GM12878 (cell line): ENCODE results near the gene PSENEN. TPM values are rescaled to one million over a fixed set of nuclear protein-coding genes. Genes with fewer than 3 reads are reported as not detected.

Source experiments
- ATAC-seq: fragments of 200-7000 bp; cut with Tn5 transposase; 3 replicates; pipeline ENCODE4 v1.9.1; 2020; ENCODE audit warnings: mild to moderate bottlenecking, moderate library complexity
- BruUV-seq: library from RNA; stranded (reverse); fragments of 400-500 nt; replicated peaks from 2 replicates; lab custom pipeline; 2021; lab: Mats Ljungman, UMichigan
- CTCF ChIA-PET: fragments of 300-600 bp; sonication (Branson Sonifier 250); formaldehyde crosslinking; extraction: SDS; loops from one replicate; lab custom pipeline; 2021; ENCODE audit warnings: inconsistent platforms; lab: Yijun Ruan, JAX
- POLR2A ChIA-PET: fragments of 350-600 bp; formaldehyde crosslinking; extraction: SDS; loops from one replicate; lab custom pipeline; 2021; ENCODE audit warnings: inconsistent platforms; lab: Charles Lee
- RAD21 ChIA-PET: fragments of 300-600 bp; sonication (Branson Sonifier 250); formaldehyde crosslinking; loops from one replicate; lab custom pipeline; 2023; ENCODE audit warnings: antibody characterized with exemption; ENCODE audit not compliant: unreplicated experiment; lab: Charles Lee
- SMC1A ChIA-PET: fragments of 300-600 bp; sonication (Branson Sonifier 250); formaldehyde crosslinking; loops from one replicate; lab custom pipeline; 2023; ENCODE audit not compliant: unreplicated experiment, uncharacterized antibody; lab: Charles Lee
- DNase-seq: peaks from one replicate; pipeline ENCODE4 v3.0.0-alpha.2; 2011; ENCODE audit warnings: low read depth, low spot score
- FAIRE-seq: peaks from 3 replicates; lab custom pipeline; 2011; peaks lifted over from hg19 to GRCh38; lab: Jason Lieb, UNC
- H2AFZ ChIP-seq: 2 replicates; pipeline ENCODE4 v1.6.0; 2011; ENCODE audit warnings: low read depth, low read length, control low read depth; ENCODE audit not compliant: control insufficient read depth
- H3K27ac ChIP-seq: 2 replicates; pipeline ENCODE4 v1.5.1; 2011; ENCODE audit warnings: control low read depth; ENCODE audit not compliant: control insufficient read depth, insufficient read depth
- H3K27me3 ChIP-seq, 2 experiments: replicated peaks in 1 of 2; 2 replicates each; pipeline versions ENCODE4 v1.6.0 to v1.6.1; 2011; ENCODE audit warnings: low read length in 1 of 2; ENCODE audit not compliant: control insufficient read depth in 2 of 2, insufficient read depth in 2 of 2
- H3K36me3 ChIP-seq, 2 experiments: 2 replicates each; pipeline ENCODE4 v1.5.1; 2011; ENCODE audit warnings: low read length in 1 of 2; ENCODE audit not compliant: control insufficient read depth in 2 of 2, insufficient read depth in 2 of 2
- H3K4me1 ChIP-seq: 2 replicates; pipeline ENCODE4 v1.6.1; 2011; ENCODE audit warnings: mild to moderate bottlenecking, low read length, moderate library complexity, mixed read lengths; ENCODE audit not compliant: control insufficient read depth, insufficient read depth
- H3K4me2 ChIP-seq: 2 replicates; pipeline ENCODE4 v1.6.0; 2011; ENCODE audit warnings: control low read depth; ENCODE audit not compliant: control insufficient read depth, insufficient read depth
- H3K4me3 ChIP-seq: fragments of 200-600 bp; sonication (generic); 2 replicates; pipeline ENCODE4 v1.5.1; 2016
- H3K79me2 ChIP-seq: 2 replicates; pipeline ENCODE4 v1.6.0; 2011; ENCODE audit warnings: low read length; ENCODE audit not compliant: control insufficient read depth, insufficient read depth
- H3K9ac ChIP-seq: 2 replicates; pipeline ENCODE4 v1.8.0; 2011; ENCODE audit warnings: low read length, control low read depth, mixed read lengths; ENCODE audit not compliant: control insufficient read depth, insufficient read depth
- H3K9me3 ChIP-seq: replicated peaks from 3 replicates; pipeline ENCODE4 v1.5.1; 2011; ENCODE audit warnings: mild to moderate bottlenecking, low read length; ENCODE audit not compliant: control insufficient read depth, insufficient read depth
- H4K20me1 ChIP-seq: 2 replicates; pipeline ENCODE4 v1.6.0; 2011; ENCODE audit not compliant: control insufficient read depth, insufficient read depth
- ASH2L ChIP-seq: fragments of 300-600, 200-600 bp; sonication (generic); IDR thresholded peaks from 2 replicates; pipeline ENCODE4 v1.6.1; 2017; ENCODE audit warnings: low read depth, mild to moderate bottlenecking, borderline replicate concordance
- BCL11A ChIP-seq: IDR thresholded peaks from 2 replicates; pipeline ENCODE4 v1.6.1; 2011; ENCODE audit warnings: low read depth, low read length
- BCL3 ChIP-seq: IDR thresholded peaks from 2 replicates; pipeline ENCODE4 v1.6.1; 2011; ENCODE audit warnings: borderline replicate concordance, low read depth, mild to moderate bottlenecking, moderate library complexity, low read length; ENCODE audit not compliant: insufficient read depth, poor library complexity, severe bottlenecking
- BCLAF1 ChIP-seq: fragments of 450-650 bp; IDR thresholded peaks from 2 replicates; pipeline ENCODE4 v1.6.1; 2017; ENCODE audit warnings: antibody characterized with exemption, mild to moderate bottlenecking, moderate library complexity
- CBFB ChIP-seq: IDR thresholded peaks from 2 replicates; pipeline ENCODE4 v1.6.1; 2016; ENCODE audit warnings: antibody characterized with exemption, low read depth
- FOXK2 ChIP-seq: fragments of 450-650 bp; IDR thresholded peaks from 2 replicates; pipeline ENCODE4 v1.6.1; 2017; ENCODE audit warnings: mild to moderate bottlenecking, moderate library complexity
- JUNB ChIP-seq: IDR thresholded peaks from 2 replicates; pipeline ENCODE4 v1.6.1; 2016; ENCODE audit warnings: antibody characterized with exemption, mild to moderate bottlenecking
- NRF1 ChIP-seq: conservative IDR thresholded peaks from 2 replicates; pipeline ENCODE4 v1.6.1; 2011; ENCODE audit warnings: mild to moderate bottlenecking, low read depth, low read length, improper control_type of control experiment
- RAD51 ChIP-seq: fragments of 450-650 bp; IDR thresholded peaks from 2 replicates; pipeline ENCODE4 v1.6.1; 2016; ENCODE audit warnings: moderate library complexity, mild to moderate bottlenecking, inconsistent platforms
- RCOR1 ChIP-seq: conservative IDR thresholded peaks from 2 replicates; pipeline ENCODE4 v1.6.1; 2012; ENCODE audit warnings: low read depth, low read length, improper control_type of control experiment
- RELA ChIP-seq: fragments of 450-650 bp; IDR thresholded peaks from 2 replicates; pipeline ENCODE4 v1.8.0; 2014; ENCODE audit warnings: borderline replicate concordance; ENCODE audit not compliant: partially characterized antibody
- RUNX3 ChIP-seq: IDR thresholded peaks from 2 replicates; pipeline ENCODE4 v1.6.1; 2012; ENCODE audit warnings: low read length, inconsistent platforms
- SIX5 ChIP-seq: IDR thresholded peaks from 2 replicates; pipeline ENCODE4 v1.6.1; 2011; ENCODE audit warnings: mild to moderate bottlenecking, low read depth, low read length, moderate library complexity; ENCODE audit not compliant: severe bottlenecking
- SMC3 ChIP-seq: IDR thresholded peaks from 2 replicates; pipeline ENCODE4 v1.6.1; 2011; ENCODE audit warnings: low read length, improper control_type of control experiment, borderline replicate concordance
- SP1 ChIP-seq: IDR thresholded peaks from one replicate; pipeline ENCODE4 v1.6.1; 2011; ENCODE audit warnings: low read depth, low read length
- STAT3 ChIP-seq: IDR thresholded peaks from 2 replicates; pipeline ENCODE4 v1.6.1; 2011; ENCODE audit warnings: low read depth, low read length, improper control_type of control experiment
- TCF7 ChIP-seq: IDR thresholded peaks from 2 replicates; pipeline ENCODE4 v1.6.1; 2014; ENCODE audit warnings: antibody characterized with exemption, borderline replicate concordance
- WGBS: methylation state at CpG from one replicate; pipeline ENCODE4 v1.1.6; 2016; ENCODE audit warnings: low lambda C conversion rate; ENCODE audit not compliant: insufficient replicate concordance, insufficient coverage; ENCODE audit errors: missing lambda C conversion rate; 5-methylcytosine and 5-hydroxymethylcytosine counted together
- in situ Hi-C: fragments of 300-500 bp; cut with MboI; formaldehyde crosslinking; loops from 9 replicates; pipeline ENCODE4 v1.14.3; 2018; ENCODE audit warnings: mixed read lengths
- intact Hi-C: fragments of 100-400 bp; cut with micrococcal nuclease; formaldehyde crosslinking; loops from one replicate; pipeline ENCODE4 v1.14.2; 2022; ENCODE audit not compliant: unreplicated experiment
- polyA plus RNA-seq, 11 experiments: library from polyadenylated mRNA; depleted of rRNA in 4 of 11; unstranded in 6 of 11; stranded (reverse) in 5 of 11; fragments of >200 nt; fragmentation: Nextera tagmentation in 4 of 11; fragmentation: Illumina TruSeq in 1 of 11; extraction: Ambion mirVana in 4 of 11; extraction: Trizol in 1 of 11; gene quantifications; 1 replicate in 1 of 11; 2 replicates in 10 of 11; pipeline versions ENCODE4 v1.2.1 to v1.2.3, GENCODE V29; 2011 to 2016; ENCODE audit warnings: inconsistent platforms in 2 of 11, missing spikeins in 2 of 11, low read depth in 1 of 11
- total RNA-seq, 4 experiments: library from RNA; depleted of rRNA in 3 of 4; stranded (reverse); fragments of >200 nt in 3 of 4; fragmentation: Illumina TruSeq in 1 of 4; extraction: Trizol in 1 of 4; gene quantifications; 2 replicates each; pipeline versions ENCODE4 v1.2.1 to v1.2.3, GENCODE V29; 2013 to 2021

PSENEN gene
- total and polyA plus RNA-seq, 10 of the 15 experiments (the other 5 are each of a cell fraction or from before 2014, with no cell fraction given), result 14.4 to 178 (median 43.5) TPM

GRCh38 chr19:35729021-35729420 lies 16.4 kb upstream of the PSENEN start:
- Histone ChIP-seq H3K27me3 (no peaks in the 10 kb centered on the region), H2AFZ (no peak overlapping the region), H3K4me3 (no peak overlapping the region), H3K9ac (no peak overlapping the region), H3K79me2 (no peaks in the 10 kb centered on the region), H3K9me3 (no peaks in the 10 kb centered on the region), H3K4me1 (no peaks in the 10 kb centered on the region), H3K4me2 (no peak overlapping the region)
- no TSS peak for BruUV-seq
- WGBS, result 96% methylated on average over 18 of the region's 18 CpGs
- ChIA-PET POLR2A (no interaction called here), RAD21 (no interaction called here), CTCF (interaction anchor here (1.5 kb wide), 1 partner anchor 11 kb away, joined by 3 read pairs; no protein-coding TSS in a partner anchor), SMC1A (no interaction called here)
- intact Hi-C loops (no loop called here), in situ Hi-C loops (no loop called here)
- DNase-seq (no peak), FAIRE-seq (no peak)
- TF ChIP-seq CBFB, result no peak
- TF ChIP-seq RUNX3, result no peak
- no peak for TF ChIP-seq TCF7
- no peak for TF ChIP-seq FOXK2
- no peak for TF ChIP-seq BCL11A
- TF ChIP-seq SIX5, result no peak
- no peak for TF ChIP-seq NRF1
- no peak for TF ChIP-seq ASH2L
- TF ChIP-seq STAT3, result no peak
- no peak for TF ChIP-seq RELA
- TF ChIP-seq SMC3, result no peak
- TF ChIP-seq SP1, result no peak
- no peak for TF ChIP-seq RAD51
- TF ChIP-seq JUNB, result no peak
- no peak for TF ChIP-seq BCLAF1
- TF ChIP-seq BCL3, result no peak
- no peak for TF ChIP-seq RCOR1
- TF ChIP-seq, all 136 proteins: peak for 0
- ATAC-seq, result no peak
- Histone ChIP-seq H4K20me1 (no peaks in the 10 kb centered on the region; the same call in 1 of the 2 replicates), H3K36me3 (peaks cover 26 to 52% of the 10 kb centered on the region in 2 experiments), H3K27ac (no peak overlapping the region)
